HG03060 (cell line): ENCODE data around the gene ATOH8.
"Not testable (repeated sequence)": the region's sequence is repeated elsewhere in the genome, so short reads cannot be mapped to it uniquely, and the experiment has no call there.

Experiments used
- ATAC-seq: cut with Tn5 transposase; IDR thresholded peaks from one replicate; pipeline ENCODE4 v1.9.1; 2021; ENCODE audit warnings: low read depth, moderate number of reproducible peaks; ENCODE audit not compliant: unreplicated experiment

Gene ATOH8, protein sequence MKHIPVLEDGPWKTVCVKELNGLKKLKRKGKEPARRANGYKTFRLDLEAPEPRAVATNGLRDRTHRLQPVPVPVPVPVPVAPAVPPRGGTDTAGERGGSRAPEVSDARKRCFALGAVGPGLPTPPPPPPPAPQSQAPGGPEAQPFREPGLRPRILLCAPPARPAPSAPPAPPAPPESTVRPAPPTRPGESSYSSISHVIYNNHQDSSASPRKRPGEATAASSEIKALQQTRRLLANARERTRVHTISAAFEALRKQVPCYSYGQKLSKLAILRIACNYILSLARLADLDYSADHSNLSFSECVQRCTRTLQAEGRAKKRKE

DNA sequence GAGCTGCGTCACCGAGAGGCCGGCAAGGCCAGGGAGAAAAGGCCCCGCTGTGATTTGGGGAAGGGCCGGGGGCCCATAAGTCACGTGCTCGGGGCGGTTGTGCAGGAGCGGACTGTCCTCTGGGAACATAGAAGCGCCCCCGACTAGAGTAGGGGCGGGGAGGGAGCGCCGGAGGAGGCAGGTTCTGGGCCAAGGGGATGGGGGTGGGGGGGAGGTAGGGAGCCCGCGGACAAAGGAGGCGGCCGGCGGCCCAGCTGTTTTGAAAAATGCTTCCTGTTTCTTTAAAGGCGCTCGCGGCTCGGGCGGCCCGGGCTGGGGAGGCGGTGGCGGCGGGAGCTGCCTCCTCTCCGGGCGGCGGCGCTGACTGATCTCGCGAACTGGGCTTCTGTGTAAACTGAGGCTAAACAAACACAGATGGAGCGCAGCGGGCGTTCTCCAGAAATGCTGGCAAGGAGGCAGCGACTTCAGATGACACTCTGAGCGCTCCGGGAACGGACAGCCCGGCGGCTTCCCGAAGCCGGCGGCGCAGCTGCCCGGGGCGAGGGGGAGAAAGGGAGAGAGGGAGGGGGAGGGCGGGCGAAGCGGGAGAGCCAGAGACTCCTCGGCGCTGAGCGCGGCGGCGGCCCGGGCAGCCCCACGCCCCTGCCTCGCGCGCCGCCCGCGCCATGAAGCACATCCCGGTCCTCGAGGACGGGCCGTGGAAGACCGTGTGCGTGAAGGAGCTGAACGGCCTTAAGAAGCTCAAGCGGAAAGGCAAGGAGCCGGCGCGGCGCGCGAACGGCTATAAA lies at the start of gene ATOH8:
Gene ATOH8, plus strand, starts transcription at position 467 of the 788 bp plus-strand sequence. Its CDS starts 199 bp downstream, at position 666.
- ATAC-seq, result no peak

DNA sequence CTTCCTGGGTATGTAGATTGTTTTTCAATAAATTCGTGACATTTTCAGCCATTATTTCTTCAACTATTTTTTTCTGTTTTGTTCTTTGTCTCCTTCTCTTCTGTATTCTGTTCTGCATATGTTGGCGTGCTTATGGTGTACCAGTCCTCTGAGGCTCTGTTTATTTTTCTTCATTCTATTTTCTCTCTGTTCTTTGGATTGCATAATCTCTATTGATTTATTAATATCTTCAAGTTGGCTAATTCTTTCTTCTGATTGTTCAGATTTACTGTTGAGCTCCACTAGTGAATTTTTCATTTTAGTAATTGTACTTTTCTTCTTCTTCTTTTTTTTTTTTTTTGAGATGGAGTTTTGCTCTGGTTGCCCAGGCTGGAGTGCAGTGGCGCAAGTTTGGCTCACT lies 49.8 kb upstream of the ATOH8 start:
- no peak for ATAC-seq

DNA sequence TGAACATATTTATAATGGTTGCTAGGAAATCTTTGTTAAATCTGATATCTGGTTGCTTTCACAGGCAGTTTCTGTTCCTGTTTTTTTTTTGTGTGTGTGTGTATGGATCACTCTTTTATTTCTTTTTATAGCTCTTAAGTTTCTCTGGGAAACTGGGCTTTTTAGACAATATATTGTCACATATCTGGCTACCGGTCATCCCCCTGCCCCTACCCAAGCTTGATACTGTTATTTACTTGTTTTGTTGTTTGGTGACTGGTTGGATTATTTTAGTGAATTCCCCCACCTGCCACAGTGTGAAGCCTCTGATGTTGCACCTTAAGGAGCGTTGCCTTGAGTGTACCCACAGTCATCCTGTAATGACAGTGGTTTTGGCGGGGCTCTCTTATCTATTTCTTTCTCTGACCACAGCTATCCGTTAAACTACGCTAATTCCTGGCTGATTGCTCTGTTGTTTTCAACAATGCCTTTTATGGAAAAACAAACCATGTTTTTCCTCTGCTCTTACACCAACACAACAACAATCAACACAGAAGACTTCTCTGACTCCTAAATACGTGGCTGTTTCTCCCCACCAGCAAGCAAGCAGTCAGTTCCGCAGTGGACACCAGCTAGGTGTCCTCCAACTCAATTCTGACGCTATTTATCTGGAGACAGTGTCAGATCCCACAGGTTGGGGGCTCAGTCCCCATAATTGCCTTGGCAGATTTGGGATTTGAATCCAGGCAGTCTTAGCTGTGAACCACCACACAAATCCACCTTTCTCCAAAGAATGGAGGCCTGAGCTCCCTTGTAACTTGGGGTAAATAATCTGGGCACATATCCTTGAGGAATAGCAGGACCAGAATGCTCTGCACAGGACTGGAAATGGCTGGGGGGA lies 48.8 kb upstream of the ATOH8 start:
- peak; percentile 44 for ATAC-seq

DNA sequence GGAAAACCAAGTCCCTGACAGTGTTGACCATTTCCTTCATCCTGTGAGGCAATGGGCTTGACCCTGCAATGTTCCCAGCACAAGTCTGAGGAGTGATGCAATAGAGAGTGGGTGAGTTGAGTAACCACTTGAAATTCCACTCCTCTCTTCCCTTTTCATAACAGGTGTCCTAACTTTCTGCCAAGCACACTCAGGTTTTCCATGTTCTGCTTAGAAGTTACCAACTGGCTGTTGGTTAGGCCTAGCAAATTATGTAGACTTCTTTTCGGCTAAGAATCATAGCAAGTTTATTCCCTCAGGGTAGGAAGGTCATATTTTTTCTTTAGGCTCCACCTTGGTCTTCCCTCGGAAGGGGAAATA lies 48.1 kb upstream of the ATOH8 start:
- ATAC-seq, result no peak

DNA sequence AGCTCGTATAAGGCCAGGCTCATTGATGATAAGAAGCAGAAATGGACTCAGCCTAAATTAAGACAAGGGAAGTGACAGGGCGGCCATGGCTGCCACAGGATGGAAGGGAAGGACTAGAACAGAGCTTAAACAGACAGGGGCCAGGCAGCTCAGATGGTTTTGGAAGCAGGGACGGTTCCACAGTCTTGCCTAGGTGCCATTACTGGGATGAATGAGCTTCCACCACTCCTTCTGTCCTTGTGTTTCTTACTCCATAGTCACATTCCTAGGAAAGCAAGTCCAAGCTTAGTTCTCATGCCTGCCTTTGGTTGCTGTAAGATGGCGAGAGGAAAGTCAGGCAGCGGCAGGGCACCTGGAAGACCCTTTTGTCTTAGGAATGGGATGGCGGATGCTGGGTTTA lies 47.7 kb upstream of the ATOH8 start:
- ATAC-seq, result no peak

DNA sequence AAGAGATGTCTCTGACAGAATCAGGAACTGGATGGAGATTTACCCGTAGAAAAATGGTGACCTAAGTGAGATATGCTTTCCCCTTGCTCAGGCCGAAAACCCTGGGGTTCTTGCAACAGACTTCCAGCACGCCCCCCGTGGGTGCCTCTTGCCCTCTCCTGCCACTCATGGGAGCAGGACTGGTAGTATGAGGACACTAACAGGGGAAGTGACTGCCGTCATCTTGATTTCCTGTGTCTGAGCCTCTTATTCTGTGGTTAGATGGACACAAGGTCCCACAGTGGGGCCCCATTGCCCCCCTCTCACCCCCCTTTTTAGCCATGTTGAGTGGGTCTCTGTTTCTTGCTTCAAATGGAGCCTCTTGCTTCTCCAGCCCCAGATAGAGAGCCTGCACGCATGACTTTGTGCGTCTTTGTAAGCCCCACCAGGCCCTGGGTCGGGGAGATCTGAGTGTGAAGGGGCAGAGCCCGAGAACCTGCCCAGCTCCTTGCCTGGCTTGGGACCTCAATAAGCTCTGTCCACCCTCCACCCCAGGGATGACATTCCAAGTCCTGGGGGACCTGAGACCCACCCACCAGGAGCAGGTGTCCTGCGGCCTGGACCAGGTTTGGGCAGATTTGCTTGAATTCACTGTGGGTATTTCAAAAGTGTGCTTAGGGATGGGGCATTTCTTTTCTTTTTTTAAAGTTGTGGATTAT lies 47.0 kb upstream of the ATOH8 start:
- ATAC-seq, result no peak

DNA sequence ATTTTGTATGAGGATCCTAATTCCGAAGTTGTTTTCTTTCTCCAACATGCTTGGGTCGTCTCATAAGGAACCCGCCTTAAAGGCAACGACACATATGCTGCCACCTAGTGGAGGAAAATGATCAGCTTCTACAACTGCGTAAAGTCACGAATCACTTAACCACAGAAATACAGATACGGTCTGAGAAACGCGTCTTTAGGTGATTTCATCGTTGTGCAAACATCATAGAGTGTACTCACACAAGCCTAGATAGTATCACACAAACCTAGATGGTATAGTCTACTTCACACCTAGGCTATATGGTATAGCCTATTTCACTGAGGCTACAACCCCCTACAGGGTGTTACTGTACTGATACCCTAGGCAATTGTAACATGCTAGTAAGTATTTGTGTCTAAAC lies 46.5 kb upstream of the ATOH8 start:
- no peak for ATAC-seq

DNA sequence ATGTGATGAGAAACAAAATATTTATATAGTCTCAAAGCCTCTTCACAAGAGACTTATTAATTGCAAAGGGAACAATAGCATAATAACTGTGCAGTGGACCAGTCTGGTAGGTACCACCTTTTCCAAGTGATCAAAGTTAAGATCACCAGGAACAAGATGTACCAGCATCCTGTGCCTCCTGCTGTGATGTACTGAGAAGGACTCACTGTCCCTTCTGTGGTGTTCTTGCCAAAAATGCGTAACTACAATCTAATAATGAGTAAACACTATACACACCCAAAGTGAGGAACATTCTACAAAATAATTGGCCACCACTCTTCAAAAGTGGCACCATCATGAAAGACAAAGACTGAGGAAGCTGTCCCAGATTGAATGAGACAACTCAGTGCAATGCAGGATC lies 45.1 kb upstream of the ATOH8 start:
- no peak for ATAC-seq

DNA sequence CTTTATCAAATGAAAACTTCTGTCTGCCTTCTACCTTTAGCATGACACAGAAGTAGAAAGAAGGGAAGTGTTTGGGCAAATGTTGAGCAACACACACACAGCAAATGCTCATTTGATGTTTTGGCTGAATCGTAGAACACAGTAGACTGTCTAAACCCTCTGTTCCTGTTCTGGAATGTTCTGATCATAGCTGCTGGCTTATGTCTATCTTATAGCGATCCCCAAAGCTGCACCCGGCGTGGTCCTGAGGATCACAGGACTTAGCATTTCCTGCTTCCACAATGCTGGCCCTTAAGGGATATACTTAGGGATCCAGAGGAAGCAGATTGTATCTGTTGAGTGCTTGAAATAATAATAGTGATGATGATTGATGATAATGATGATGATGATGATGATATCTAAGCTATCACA lies 44.4 kb upstream of the ATOH8 start:
- ATAC-seq, result no peak

DNA sequence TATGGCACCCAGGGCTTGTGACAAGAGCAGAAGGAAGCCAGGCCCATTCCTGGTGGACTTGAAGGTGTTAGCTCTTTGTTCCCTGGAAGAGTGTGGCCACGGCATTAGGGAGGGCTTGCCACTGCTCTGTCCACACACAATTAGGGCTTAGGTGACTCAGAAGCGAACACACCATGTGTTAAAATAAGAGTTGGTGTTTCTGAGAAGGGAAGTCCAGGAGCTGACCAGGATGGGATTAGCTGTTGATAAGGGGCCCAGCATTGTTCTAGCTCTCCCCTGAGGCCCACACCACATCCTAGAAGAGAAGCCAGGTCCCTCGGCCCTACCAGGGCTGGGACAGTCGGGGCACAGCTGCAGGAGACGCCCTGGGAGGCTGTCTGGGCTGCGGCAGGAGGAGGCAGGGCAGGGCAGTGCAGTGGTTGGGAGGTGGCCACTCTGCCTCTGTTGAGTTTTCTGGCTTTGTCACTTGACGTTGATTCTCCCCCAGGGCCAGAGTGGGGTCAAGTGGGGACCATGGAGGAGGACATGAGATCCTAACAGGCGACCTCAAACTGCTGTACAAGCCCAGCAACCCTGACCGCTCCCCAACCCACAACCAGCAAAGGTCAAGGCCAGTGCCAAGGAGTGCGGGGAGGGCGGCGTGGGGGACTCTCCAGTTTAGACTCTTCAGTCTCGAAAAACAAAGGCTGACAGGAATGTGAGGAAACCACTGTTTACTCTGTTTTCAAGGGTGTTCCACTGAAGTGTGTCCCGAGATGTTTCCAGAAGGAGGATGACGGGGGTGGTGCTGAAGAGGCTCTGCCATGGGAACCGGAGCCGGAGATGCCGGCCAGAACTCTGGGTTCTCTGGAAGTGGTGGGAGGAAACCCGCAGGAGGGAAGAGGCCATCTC lies 42.9 kb upstream of the ATOH8 start:
- no peak for ATAC-seq

DNA sequence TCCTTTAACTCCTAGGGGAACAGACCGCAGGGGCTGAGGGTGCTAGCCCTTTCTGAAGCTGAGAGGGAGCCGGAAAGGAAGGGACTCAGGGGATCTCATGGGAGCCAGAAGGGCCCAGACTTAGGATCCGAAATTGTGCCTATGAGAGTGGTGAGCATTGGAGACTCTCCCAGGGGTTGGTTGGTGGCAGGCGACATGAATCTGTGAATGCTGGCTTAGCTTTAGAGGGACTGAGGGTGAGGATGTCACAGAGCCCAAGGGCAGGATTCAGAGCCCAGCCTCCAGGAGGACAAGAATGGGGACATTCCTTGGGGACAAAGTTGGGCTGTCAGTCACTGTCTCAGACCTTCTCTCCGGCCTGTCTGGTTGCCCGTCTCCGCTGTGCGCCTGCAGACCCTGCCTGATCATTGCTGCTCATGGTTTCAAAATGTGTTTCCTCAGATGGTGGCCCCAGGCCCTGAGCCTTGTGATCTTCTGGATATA lies 42.2 kb upstream of the ATOH8 start:
- ATAC-seq, result no peak

DNA sequence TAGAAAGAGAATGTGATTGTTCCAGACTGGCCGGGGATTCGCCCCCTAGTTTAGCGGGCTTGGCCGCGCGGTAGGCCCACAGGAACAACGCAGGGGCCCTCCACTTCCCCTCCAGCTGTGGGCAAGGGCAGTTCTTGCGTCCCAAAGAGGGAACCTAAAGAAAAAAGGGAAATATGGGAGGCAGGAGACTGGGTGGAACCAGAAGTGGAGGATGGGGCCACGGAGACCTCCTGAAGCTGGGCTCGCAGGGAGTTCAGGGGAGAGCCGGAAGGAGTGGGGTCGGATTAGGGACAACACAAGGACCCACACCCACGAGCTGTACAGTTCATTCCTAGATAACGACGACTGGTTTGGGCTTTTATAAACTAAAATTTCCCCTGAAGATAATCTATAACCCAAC lies 41.5 kb upstream of the ATOH8 start:
- ATAC-seq, result no peak

DNA sequence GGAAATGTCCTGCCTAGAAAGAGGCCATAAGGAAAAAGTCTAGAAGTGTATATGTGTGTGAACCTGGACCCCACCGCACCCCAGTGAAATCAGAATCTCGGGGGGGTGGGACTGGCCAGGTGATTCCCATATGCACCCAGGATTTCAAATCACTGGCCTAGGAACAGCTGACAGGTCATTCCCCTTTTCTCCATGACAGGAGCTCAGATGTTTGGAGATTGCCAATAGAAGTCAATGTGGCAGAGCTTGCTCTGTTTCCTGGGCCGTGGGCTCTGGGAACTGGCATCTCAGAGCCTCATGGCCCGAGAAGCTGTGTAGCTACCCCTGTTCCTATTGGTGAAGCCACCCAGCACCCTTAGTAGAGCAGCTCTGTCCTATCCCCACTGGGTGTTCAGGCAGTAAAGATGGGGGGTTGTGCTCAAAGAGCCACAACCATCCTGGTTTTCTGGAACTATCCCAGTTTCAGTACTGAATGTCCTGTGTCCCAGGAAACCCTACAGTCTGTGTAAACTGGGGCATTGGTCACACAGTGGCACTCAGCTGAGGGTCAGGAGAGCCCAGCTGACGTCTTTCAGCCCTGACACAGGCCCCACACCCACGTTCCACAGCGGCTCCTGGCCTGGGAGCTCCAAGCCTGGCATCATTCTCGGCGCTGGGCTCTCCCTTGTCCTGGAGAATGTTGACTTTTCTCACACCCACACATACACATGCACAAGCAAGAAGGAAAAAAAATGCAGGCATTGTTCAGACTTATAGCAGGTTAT lies 40.8 kb upstream of the ATOH8 start:
- ATAC-seq, result no peak

DNA sequence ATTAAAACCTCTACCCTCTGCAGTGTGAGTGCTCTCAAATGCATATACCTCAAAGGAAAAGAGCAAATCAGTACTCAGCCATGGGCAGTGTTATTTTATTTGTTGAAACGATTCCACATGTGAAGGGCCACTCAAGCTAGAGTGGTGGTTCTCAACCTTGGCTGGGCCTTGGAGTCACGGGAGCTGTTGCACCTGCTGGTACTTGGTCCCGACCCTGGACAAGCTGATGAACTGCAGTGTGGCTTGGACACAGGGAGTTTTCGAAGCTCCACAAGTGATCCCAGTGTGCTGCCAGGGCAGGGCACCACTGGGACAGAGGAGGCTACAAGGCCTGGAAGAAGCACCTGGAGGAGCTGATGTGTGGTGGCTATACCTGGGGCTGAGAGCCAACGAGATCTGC lies 40.0 kb upstream of the ATOH8 start:
- ATAC-seq, result no peak

DNA sequence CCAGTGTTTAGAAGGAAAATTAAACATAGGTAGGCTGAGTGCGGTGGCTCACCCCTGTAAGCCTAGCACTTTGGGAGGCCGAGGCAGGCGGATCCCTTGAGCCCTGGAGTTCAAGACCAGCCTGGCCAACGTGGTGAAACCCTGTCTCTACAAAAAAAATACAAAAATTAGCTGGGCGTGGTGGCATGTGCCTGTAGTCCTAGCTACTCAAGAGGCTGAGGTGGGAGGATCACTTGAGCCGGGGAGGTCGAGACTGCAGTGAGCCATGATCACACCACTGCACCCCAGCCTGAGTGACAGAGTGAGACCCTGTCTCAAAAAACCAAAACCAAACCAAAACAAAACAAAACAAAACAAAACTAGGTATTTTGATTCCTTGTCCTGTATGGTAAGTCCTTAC lies 39.4 kb upstream of the ATOH8 start:
- ATAC-seq, result not testable (repeated sequence)

DNA sequence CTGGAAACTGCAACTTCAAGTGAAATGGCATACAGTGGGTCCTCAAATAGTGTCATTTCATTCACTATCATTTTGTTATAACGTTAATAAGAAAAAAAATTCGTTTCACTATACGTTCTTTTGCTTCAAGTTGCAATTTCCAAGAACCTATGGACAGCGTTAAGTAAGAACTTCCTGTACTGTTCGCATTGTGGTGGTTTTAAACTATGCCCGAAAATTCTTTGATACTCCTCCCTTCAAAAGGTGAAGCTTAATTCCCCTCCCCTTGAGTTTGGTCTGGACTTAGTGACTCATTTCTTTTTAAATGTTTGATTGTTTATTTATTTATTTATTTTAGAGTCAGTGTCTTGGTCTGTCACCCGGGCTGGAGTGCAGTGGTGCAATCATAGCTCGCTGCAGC lies 39.0 kb upstream of the ATOH8 start:
- no peak for ATAC-seq

DNA sequence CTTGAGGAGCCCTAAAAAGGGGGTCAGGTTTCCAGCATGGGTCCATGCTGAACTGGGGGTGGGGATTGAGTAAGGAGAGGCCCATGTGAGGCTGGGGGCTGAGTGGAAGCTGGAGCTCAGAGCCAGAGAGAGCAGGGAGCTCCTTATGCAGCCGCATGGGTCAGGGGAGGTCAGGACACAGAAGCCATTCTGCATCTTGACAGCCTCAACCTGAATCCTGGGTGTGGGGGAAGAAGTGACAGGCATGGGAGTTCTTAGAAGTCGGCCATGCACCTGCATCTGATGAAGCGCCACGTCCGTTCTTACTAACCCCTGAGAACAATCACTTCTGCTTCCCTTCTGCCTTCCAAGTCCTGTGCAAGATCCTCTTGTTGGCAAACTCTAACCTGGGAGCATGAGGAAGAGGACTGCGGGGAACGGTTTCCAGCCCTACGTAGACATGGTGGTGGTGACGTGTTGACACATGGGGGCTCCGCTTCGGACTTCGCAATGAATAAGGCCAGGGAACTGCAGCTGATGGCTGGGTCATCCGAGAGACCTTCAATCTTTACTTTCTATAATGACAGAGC lies 37.4 kb upstream of the ATOH8 start:
- ATAC-seq, result no peak

DNA sequence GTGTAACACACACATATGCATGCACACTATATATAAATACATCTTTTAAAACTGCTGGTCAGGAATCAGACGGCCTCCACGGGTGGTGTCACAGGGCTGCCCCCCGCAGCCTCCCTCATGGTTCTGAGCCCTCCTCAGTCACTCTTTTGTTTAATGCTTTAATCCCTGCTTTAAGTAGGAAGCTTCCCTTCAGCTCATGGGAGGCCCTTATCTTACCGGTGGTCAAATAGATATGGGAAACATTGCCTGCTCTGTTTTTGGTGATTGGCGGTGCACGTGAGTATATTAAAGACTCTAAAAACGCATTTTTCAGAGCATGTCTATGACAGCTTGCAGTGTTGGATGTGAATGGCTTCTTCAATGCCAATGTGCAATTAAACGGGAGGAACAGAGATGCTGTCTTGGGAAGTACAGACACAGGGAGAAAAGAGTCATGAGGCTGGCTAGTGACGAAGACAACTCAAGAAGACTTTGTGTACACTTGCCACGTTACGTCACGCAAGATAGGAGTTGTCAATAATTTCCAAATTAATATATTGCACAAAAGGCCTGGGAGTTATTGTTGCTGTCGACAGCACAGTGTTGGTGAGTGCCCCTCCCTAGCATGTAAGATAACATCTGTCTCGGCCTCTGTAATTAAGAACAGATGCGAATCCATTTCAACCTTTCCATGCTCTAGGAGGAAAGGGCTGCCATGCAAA lies 36.3 kb upstream of the ATOH8 start:
- ATAC-seq, result no peak
